ENCODE measurements around the gene PAM16. TPM values are rescaled to one million over a fixed set of nuclear protein-coding genes. Genes with fewer than 3 reads are reported as not detected.

Gene PAM16
- 10 to 100 TPM; 57.7 to 66.2 TPM for total RNA-seq
- 57.2 TPM for polyA plus RNA-seq (2013, experiment 1 of 2)
- polyA plus RNA-seq (2013, experiment 2 of 2) = 62.4 TPM
- long read RNA-seq, experiment 1, transcript PAM16-201 (5 exons, 587 nt) = major isoform, 16 of 24 reads
- long read RNA-seq, experiment 1, partial matches to known transcripts = 1 of 24 reads
- long read RNA-seq, experiment 1, other reads (novel, unspliced or antisense) = 4 of 24 reads
- long read RNA-seq, experiment 2, transcript PAM16-201 (5 exons, 587 nt) = major isoform, 11 of 19 reads
- long read RNA-seq, experiment 2, partial matches to known transcripts = 0 of 19 reads
- long read RNA-seq, experiment 2, other reads (novel, unspliced or antisense) = 2 of 19 reads
- long read RNA-seq, experiment 3, transcript PAM16-201 (5 exons, 587 nt) = major isoform, 13 of 18 reads
- long read RNA-seq, experiment 3, partial matches to known transcripts = 1 of 18 reads
- long read RNA-seq, experiment 3, other reads (novel, unspliced or antisense) = 2 of 18 reads
- long read RNA-seq, experiment 4, partial matches to known transcripts = 2 of 4 reads
- long read RNA-seq, experiment 4, other reads (novel, unspliced or antisense) = 2 of 4 reads

- H3K36me3 Mint-ChIP-seq (ENCODE audit: low read depth) = peaks cover 7% of the 10 kb centered on the region
- peaks cover 5% of the 10 kb centered on the region for H3K36me3 ChIP-seq (ENCODE audit: control insufficient read depth, insufficient read depth, low read length)
- no peaks in the 10 kb centered on the region for H3K4me1 ChIP-seq (ENCODE audit: control insufficient read depth, insufficient read depth, low read length)
- H3K4me3 ChIP-seq (ENCODE audit: low read length) = peak within 1 kb of the TSS; percentile 92
- H3K9ac ChIP-seq (ENCODE audit: extremely low read depth, low read length, poor library complexity, severe bottlenecking) = peak within 1 kb of the TSS; percentile 81
- peak within 1 kb of the TSS; percentile 27 for H3K27ac ChIP-seq (ENCODE audit: low read depth, low read length)
- H3K9me3 Mint-ChIP-seq = no peaks in the 10 kb centered on the region
- peak within 1 kb of the TSS; percentile 92 for H3K4me3 Mint-ChIP-seq
- peak; percentile 99 for DNase-seq
- no peaks in the 10 kb centered on the region for H3K27me3 ChIP-seq (ENCODE audit: control insufficient read depth, insufficient read depth, low read length, poor library complexity, severe bottlenecking)
- TF ChIP-seq CTCF (conservative IDR thresholded peaks at IDR 0.05) = no peak
- 1% methylated on average over 39 to 81 of the region's 81 CpGs for WGBS, 2 experiments (ENCODE audit: insufficient coverage in 1 of 2, insufficient read length in 1 of 2)
- H3K27ac Mint-ChIP-seq = peak within 1 kb of the TSS; percentile 97
- H3K9me3 ChIP-seq (ENCODE audit: control insufficient read depth, low read length) = no peaks in the 10 kb centered on the region
- peaks cover 4% of the 10 kb centered on the region for H3K4me1 Mint-ChIP-seq
- H3K27me3 Mint-ChIP-seq (ENCODE audit: insufficient read depth) = no peaks in the 10 kb centered on the region
Measured at GRCh38 chr16:4350787-4351659, at the start of gene PAM16. Gene PAM16 (minus strand): TSS chr16:4351321. CDS start chr16:4351234, 87 bp downstream.

GRCh38 chr16:4399001-4399730 lies 48.0 kb upstream of the PAM16 start:
- Mint-ChIP-seq H3K27me3 (ENCODE audit: insufficient read depth) (no peaks in the 10 kb centered on the region), H3K4me1 (no peaks in the 10 kb centered on the region), H3K36me3 (ENCODE audit: low read depth) (peaks cover 10% of the 10 kb centered on the region), H3K9me3 (no peaks in the 10 kb centered on the region), H3K27ac (no peak overlapping the region), H3K4me3 (no peak overlapping the region)
- no peaks in the 10 kb centered on the region for H3K4me1 ChIP-seq (ENCODE audit: control insufficient read depth, insufficient read depth, low read length)
- no peak overlapping the region for H3K27ac ChIP-seq (ENCODE audit: low read depth, low read length)
- peaks cover 4% of the 10 kb centered on the region for H3K36me3 ChIP-seq (ENCODE audit: control insufficient read depth, insufficient read depth, low read length)
- no peaks in the 10 kb centered on the region for H3K27me3 ChIP-seq (ENCODE audit: control insufficient read depth, insufficient read depth, low read length, poor library complexity, severe bottlenecking)
- no peak for DNase-seq
- no peak overlapping the region for H3K9ac ChIP-seq (ENCODE audit: extremely low read depth, low read length, poor library complexity, severe bottlenecking)
- WGBS, 2 experiments (ENCODE audit: insufficient coverage in 1 of 2, insufficient read length in 1 of 2) = 92 to 94% methylated on average over 7 of the region's 9 CpGs
- no peak overlapping the region for H3K4me3 ChIP-seq (ENCODE audit: low read length)
- TF ChIP-seq CTCF (conservative IDR thresholded peaks at IDR 0.05) = no peak
- H3K9me3 ChIP-seq (ENCODE audit: control insufficient read depth, low read length) = no peaks in the 10 kb centered on the region

Data from endodermal cell (in vitro differentiated cells).